IPS-18c (cell line): ENCODE data around the gene MTARC2.
"Not testable (repeated sequence)": the region's sequence is repeated elsewhere in the genome, so short reads cannot be mapped to it uniquely, and the experiment has no call there.

Source experiments
- H3K4me3 ChIP-seq: 2 replicates; pipeline ENCODE4 v1.7.0; 2013; ENCODE audit warnings: low read depth, mild to moderate bottlenecking, low read length, moderate library complexity; ENCODE audit not compliant: insufficient read depth
- H3K9me3 ChIP-seq: one replicate; pipeline ENCODE4 v1.6.1; 2013; ENCODE audit warnings: mild to moderate bottlenecking, low read length, moderate library complexity; ENCODE audit not compliant: control insufficient read depth, insufficient read depth

Gene MTARC2

DNA sequence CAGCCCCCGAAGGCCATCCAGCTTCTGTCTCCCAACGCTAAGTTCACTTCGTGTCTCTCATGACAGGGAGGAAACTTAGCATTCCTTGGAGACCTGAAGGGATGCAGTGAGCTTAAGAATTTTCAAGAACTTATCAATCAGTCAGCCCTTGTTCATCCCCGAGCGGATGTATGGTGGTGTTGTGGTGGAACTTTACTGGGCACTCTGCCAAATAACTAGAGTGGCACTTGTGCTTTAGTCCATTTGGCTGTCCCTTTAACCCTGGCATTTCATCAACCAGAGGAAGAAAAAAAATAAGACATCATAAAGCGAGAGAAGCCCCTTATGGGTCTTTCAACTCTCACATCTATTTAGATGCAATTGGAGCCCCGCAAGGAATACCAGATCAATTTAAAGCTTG lies 26.9 kb upstream of the MTARC2 start:
- H3K4me3 ChIP-seq, H3K9me3 ChIP-seq: not testable (repeated sequence)

DNA sequence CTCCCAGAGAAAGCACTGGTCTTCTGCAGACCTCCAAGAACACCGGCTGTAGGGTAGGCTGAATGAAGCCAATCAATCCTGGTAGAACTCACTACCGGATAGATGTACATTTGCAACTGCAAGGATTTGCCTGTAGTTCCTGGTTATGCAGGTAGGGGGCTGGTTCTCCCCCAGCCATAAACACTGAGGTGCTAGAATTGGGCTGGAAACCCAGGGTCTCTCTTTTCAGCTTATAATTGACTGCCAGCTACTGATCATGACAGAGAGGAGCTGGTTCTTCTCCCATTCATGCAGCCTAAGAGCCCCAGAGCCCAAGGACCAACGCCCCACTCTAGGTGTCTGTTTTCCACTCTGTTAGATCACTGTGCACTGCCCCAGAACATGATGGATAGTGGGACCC lies 21.5 kb upstream of the MTARC2 start:
- Histone ChIP-seq H3K9me3 (peaks cover 2% of the 10 kb centered on the region), H3K4me3 (no peak overlapping the region)

DNA sequence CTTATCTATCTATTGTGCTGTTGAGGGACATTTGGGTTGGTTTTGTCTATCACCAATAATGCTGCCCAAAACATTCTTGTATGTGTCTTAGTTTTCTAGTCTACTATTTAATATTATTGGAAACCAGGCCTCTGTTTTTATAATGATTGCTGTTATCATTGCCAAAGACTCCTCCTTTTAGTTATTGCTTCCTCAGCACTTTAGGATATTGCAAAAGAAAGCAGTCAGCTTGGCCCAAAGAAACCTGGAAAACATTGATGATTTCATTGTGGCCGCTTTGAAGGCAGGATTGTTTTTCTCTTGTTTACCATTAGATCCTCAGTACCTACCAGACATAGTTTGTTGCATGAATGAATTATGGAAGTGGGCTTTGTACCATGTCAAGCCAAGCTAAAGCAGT lies 20.6 kb upstream of the MTARC2 start:
- H3K9me3 ChIP-seq = peaks cover 2% of the 10 kb centered on the region
- no peak overlapping the region for H3K4me3 ChIP-seq

DNA sequence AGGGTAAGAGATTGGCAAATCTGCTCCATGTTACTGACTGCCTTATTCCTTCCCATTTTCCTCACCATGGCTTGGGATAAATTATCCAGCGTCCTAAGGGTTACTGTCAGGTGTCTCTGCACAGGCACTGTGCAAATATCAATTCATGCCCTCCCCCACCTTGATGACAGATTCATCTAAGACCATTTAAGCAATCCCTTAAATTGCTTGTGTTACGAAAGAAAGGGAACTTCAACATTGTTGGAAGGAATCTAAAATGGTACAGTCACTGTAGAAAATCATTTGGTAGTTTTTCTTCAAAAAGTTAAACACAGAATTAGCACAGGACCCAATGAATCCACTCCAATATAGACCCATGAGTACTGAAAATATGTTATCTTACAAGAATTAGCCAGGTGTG lies 17.6 kb upstream of the MTARC2 start:
- Histone ChIP-seq H3K4me3 (no peak overlapping the region), H3K9me3 (peaks cover 5% of the 10 kb centered on the region)

DNA sequence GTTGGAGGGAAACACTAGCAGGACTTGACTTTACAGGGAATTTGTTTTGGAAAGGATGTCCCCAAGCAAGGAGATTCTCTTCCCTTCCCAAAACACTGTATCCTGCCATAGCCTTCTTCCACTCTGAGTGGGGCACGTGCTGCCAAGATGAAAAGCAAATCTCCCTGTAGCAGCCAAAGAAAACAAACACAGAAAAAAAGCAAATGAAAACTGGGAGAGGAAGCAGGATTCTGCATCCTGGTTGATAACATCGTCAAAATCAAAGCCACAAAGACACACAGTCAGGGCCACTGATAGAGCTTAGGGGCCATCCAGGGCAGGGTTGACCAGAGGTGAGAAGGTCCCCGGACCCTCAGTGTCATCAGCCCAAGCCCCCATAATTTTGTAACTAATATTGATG lies 16.0 kb upstream of the MTARC2 start:
- H3K9me3 ChIP-seq = peaks cover 5% of the 10 kb centered on the region

DNA sequence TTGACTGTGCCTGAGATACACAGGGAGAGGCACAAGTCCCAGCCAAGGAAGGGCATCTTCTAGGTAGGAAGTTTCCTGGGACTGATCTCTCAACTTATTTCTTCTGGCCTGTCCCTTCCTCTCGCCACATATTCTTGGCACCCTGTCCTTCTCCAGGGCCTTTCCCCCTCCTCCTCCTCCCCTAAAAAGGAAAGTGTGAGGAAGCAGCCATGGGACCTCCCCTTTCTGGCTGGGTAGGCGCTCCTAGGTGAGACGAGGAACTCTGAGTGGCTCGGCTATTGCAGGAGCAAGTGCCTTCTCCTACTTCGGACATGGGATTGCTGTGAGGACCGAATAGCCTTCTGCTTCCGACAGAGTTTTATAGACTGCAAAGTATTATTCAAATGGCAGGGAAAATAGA lies 15.5 kb upstream of the MTARC2 start:
- Histone ChIP-seq H3K9me3 (peaks cover 5% of the 10 kb centered on the region), H3K4me3 (no peak overlapping the region)

More for the DNA sequence above, 16.0 kb upstream of the MTARC2 start:
- H3K4me3 ChIP-seq = no peak overlapping the region

DNA sequence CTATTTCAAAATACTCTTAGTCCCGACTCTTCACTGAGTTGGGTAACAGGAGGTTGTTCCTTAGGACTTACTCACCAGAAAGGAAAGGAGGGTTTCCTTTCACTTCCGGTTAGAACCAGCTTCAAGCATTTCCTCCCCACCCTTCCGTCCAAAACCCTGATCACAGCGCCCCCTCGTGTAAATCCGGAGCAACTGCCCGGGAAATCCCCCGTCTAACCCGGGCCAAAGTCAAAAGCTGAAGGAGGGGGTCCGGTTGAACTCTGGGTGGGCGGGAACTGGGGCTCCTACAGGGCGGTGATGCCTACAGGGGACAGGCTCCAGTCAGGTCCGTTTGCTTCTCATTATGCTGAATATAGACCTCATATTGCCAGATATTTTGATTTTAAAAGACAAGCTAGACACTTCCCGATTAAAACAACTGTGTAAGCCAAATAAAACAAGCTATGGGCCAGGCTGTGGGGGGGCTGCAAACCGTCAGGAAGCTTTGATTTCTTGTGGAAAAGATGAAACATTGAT lies 15.0 kb upstream of the MTARC2 start:
- no peak overlapping the region for H3K4me3 ChIP-seq
- H3K9me3 ChIP-seq = peaks cover 5% of the 10 kb centered on the region

DNA sequence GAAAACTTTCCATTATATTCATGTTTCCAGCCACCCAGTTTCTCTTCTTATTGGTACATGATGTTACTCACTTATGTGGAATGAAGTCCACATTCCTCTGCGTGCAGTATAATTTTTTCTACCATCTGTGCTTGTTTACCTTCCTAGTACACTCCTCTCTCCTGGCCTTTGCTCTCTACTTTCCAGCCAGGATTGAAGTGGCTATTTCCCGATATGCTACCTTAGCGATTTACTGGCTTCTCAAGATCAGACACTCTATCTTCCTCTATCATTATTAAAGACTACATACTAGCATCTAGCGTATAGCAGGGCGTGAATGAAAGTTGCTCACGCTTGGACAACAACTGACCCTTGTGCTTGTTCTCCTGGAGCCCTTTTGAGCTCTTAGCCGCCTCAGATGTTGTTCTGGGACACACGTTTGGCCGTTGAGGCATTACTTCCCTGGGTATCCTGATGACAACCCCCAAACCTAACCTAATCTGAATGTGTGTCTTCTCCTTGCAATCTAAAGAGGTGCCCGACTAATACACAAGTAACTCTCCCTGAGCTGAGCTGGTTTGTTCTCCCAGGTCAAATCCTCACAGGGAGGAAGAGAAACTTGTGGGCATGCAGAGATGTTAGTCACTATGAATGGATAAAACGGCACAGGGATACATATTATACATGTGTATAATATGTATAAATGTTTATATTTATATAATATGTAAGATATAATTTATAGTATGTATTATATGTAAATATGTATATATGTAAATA lies 13.4 kb upstream of the MTARC2 start:
- H3K9me3 ChIP-seq = peaks cover 5% of the 10 kb centered on the region
- H3K4me3 ChIP-seq = no peak overlapping the region

DNA sequence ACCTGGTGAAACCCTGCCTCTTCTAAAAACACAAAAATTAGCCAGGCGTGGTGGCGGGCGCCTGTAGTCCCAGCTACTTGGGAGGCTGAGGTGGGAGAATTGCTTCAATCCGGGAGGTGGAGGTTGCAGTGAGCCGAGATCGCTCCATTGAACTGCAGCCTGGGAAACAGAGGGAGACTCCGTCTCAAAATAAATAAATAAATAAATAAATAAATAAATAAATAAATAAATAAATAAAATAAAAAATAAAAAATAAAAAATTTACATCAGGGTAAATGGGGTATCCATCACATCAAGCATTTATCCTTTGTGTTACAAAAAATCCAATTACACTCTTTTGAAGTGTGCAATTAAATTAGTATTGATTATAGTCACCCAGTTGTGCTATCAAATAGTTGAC lies 11.8 kb upstream of the MTARC2 start:
- not testable (repeated sequence) for H3K4me3 ChIP-seq, H3K9me3 ChIP-seq

DNA sequence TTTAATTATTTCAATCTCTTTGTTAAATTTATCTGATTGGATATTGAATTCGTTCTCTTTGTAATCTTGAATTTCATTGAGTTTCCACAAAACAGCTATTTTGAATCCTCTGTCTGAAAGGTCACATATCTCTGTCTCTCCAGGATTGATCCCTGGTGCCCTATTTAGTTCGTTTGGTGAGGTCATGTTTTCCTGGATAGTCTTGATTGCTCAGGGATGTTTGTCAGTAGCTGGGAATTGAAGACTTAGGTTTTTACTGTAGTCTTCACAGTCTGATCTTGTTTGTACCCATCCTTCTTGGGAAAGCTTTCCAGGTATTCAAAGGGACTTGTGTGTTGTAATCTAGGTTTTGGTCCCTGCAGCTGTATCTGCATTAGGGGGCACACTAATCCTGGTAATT lies 6.8 kb upstream of the MTARC2 start:
- no peak overlapping the region for H3K4me3 ChIP-seq
- H3K9me3 ChIP-seq = no peaks in the 10 kb centered on the region

DNA sequence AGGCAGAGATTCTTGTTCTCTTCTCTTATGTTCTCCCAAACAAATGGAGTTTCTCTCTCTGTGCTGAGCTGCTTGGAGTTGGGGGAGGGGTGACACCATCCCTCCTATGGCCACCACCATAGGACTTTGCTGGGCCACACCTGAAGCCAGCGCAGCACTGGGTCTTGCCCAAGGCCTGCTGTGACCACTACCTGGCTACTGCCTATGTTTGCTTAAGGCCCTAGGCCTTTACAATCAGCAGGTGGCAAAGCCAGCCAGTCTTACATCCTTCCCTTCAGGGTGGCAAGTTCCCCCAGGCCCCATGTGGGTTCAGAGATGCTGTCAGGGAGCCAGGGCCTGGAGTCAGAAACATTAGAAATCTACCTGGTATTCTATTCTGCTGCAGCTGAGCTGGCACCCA lies 6.3 kb upstream of the MTARC2 start:
- Histone ChIP-seq H3K9me3 (no peaks in the 10 kb centered on the region), H3K4me3 (no peak overlapping the region)

DNA sequence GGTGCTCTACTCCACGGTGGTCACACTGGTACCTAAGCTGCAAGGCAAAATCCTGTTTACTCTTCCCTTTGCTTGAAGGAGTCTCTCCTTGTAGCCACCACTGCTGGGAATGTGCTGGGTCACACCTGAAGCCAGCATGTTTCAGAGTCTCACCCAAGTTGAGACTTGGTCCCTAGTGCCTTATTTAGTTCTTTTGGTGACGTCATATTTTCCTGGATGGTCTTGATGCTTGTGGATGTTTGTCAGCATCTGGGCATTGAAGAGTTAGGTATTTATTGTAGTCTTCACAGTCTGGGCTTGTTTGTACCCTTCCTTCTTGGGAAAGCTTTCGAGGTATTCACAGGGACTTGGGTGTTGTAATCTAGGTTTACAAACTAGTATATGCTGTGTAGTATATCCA lies 5.6 kb upstream of the MTARC2 start:
- H3K4me3 ChIP-seq = no peak overlapping the region
- no peaks in the 10 kb centered on the region for H3K9me3 ChIP-seq

DNA sequence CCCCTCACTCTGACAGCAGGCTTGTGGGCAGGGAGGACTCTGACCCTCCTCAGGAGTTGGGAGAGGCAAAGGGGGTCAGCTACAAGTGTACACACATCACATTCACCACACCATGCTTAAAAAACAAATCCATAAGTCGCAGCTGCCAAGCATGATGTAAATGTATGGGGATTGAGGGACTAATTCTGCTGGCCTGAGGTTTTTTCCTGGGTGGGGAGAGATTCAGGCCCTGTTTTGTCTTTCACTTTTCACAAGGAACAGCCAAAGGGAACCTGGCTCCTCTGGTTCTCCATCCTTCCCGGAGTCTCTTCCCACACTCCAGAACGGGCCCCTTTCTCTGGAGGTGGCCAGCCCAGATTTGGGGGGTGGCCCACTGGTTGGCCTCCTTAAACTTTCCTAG lies 1.3 kb upstream of the MTARC2 start:
- Histone ChIP-seq H3K4me3 (peak overlapping the region; percentile 69; the same call in 1 of the 2 replicates), H3K9me3 (no peaks in the 10 kb centered on the region)

DNA sequence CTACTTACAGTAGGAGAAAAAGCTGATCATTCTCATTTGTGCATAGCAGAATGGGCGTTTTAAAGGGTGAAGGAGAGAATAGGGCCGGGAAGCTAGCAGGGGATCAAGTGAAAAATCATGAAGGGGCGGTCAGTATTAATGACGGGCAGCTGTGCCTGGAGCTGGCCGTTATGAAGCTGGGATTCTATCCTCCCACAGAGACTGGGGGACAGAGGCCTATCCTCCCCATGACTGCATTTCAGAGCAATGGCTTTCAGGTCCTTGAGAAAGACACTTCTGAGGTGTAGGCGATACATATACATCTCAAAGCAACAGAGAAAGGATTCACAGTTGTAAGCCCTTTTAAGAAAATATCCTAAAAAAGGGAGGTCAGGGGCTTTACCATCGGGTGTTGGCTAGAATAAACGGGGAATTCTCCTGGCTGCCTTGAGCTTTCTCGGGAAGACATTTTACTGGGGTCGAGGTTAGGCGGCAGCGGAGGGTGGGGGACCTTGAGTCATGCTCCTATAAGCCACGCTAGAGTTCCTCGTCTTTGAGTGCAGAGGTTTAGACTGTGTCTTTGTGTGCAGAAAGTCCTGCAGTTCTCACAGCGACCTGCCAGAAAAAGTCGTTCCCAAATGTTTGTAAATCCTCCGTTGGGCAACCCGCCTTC lies 559 bp upstream of the MTARC2 start:
- H3K9me3 ChIP-seq = no peaks in the 10 kb centered on the region
- H3K4me3 ChIP-seq = peak overlapping the region; percentile 69

DNA sequence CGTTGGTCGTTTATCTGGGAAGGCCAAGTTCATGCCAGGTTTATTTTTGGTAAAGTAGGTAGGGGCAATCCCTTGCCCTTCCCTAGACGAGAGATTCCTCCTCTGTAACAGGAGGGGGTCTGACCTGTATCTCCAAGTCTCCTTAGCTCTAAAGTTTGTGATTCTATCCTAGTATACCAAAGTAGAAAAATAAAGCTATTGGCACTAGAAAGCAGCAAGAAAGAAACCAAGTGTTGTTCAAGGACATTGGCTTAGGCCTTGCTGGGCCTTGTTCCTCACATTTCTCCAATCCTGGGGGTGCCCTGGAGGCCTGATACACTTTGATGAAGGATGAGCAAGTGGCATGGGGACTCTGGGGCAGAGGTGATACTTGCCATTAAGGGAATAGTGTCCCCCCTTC lies 814 bp downstream of the MTARC2 start:
- Histone ChIP-seq H3K9me3 (no peaks in the 10 kb centered on the region), H3K4me3 (peak overlapping the region; percentile 69)

DNA sequence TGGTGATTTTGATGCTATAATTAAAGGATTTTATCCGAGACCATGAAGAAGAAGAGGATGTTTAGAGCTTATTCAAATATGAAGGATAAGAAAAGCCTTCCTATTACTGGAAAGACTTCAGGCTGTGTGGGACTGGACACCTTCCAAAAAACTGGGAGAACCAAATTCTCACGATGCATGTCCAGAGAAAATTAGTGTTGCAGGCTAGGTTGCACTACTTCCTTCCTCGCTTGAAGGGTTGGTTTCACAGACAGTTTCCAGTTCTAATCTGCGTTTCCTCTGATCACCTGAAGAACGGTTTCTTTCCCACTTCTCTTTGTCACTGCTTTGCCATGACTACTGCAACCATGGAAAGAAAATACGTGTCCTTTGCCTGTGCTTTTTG lies 2.0 kb downstream of the MTARC2 start:
- H3K9me3 ChIP-seq = no peaks in the 10 kb centered on the region
- no peak overlapping the region for H3K4me3 ChIP-seq

DNA sequence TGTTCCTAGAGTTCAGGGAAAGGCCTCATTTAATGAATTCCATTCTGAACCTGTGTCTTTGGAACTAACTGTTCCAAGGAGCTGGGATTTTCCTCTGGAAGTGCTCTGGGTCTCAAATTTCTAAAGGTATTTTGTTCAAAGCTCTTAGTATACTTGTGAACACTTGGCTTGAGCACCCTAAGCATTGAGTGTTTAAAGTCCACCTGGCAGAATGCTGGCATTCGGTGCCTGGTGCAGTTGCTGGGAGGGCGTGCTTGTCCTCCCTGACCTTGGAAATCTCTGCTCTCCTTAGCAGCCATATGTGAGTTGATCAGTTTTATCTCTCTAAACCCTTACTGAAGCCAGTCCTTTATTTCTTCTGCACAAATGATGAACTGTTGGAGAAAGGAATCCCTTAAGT lies 3.0 kb downstream of the MTARC2 start:
- Histone ChIP-seq H3K9me3 (no peaks in the 10 kb centered on the region), H3K4me3 (no peak overlapping the region)

DNA sequence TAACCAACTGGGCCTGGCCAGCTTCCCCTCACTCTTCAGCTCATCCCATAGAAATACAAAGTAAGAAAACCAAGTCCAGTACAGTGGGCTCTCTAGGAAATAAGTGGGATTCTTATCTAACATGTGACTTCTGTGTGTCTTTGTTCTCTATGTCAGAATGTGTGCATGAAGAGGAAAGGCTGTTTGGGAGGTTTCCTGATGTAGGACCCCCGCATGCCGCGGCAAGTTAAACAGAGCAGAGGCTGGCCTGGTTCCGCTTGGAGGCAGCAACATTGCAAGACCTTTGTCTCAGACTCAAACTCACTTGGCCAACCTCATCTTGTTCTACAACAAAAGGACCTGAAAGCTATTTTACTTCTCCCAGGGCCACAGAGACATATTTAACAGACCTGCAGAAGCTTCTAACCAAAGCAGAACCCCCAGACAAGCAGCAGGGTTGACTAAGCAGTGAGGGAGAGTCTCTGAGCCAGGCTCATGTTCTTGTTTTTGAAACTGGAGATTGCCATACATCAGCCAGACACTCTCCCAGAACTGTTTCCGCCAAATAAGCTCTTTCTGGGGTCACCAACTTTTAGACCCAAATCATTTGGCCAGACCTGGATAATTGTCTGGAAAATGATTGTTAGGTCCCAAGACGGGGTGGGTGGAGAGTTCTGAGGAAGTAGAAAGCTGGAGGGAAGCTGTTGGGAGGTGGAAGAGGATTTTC lies 6.2 kb downstream of the MTARC2 start:
- Histone ChIP-seq H3K4me3 (no peak overlapping the region), H3K9me3 (no peaks in the 10 kb centered on the region)
